Tibial artery (tissue), 4 donors: ENCODE measurements around the gene CNTNAP1.

Experiments used
- DNase-seq, 2 donors: peaks; one replicate each; pipeline ENCODE4 v3.0.0-alpha.2; 2019
- H3K27ac ChIP-seq, 2 donors: fragments of 200-600 bp; sonication (generic) in 1 of 2; 1 replicate in 1 of 2; 2 replicates in 1 of 2; pipeline ENCODE4 v1.5.1; 2018 to 2019; ENCODE audit warnings: mild to moderate bottlenecking in 1 of 2
- H3K27me3 ChIP-seq, 2 donors: fragments of 200-600 bp; sonication (generic) in 1 of 2; one replicate each; pipeline versions ENCODE4 v1.5.1 to v1.6.0; 2016 to 2019
- H3K36me3 ChIP-seq, 3 donors: fragments of 200-600 bp; sonication (generic) in 2 of 3; one replicate each; pipeline ENCODE4 v1.5.1; 2016 to 2019; ENCODE audit warnings: mild to moderate bottlenecking in 2 of 3
- H3K4me1 ChIP-seq, 4 donors: fragments of 200-600 bp; sonication (generic) in 2 of 4; 1 replicate in 3 of 4; 2 replicates in 1 of 4; pipeline ENCODE4 v1.5.1; 2016 to 2019
- H3K4me3 ChIP-seq, 2 donors: fragments of 200-600 bp; sonication (generic) in 1 of 2; 1 replicate in 1 of 2; 2 replicates in 1 of 2; pipeline ENCODE4 v1.5.1; 2018 to 2019; ENCODE audit warnings: mild to moderate bottlenecking in 2 of 2
- H3K9me3 ChIP-seq, 3 donors: fragments of 200-600 bp; sonication (generic) in 1 of 3; one replicate each; pipeline ENCODE4 v1.5.1; 2016 to 2019
- CTCF ChIP-seq, 2 experiments: fragments of 200-600 bp in 1 of 2; fragments of 450-650 bp in 1 of 2; IDR thresholded peaks; one replicate each; pipeline ENCODE4 v1.5.1; 2017 to 2019; ENCODE audit warnings: antibody characterized with exemption in 2 of 2, mild to moderate bottlenecking in 1 of 2, moderate library complexity in 1 of 2
- intact Hi-C: fragments of 100-400 bp; cut with DNase I; formaldehyde crosslinking; loops from one replicate; pipeline ENCODE4 v1.15.0; 2023; ENCODE audit warnings: low total_unique reads

CNTNAP1 gene

DNA sequence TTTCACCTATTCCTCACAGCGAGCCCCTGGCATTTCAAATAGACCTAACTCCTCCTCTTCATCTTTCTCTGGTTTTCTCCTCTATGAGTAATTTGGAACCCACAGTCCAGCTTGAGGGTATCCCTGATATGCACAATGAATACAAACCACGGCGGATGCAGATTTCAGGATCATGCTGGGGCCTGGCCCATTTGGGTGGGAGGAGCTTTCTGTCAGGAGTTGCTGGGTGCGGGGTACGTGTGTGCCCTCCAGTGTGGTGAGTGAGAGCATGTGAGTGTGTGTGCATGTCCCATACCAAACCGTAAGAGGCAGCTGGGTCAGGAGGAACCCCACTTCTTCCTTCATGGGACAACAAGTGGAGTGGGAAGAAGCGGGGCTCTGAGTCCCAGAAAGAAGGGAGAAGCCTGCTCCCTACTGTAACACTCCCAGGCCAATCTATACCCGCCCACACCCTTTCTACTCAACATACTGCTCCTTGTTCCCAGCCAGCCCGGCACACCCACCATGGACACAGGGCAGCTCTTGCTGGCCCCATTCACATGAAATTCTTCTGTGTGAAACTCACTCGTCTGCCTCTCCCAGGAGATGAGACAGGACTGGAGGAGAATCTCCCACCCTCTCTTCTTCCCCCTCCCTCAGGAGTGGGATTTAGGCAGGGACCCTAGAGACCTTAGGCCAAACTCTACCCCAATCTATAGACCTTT lies 18.4 kb downstream of the CNTNAP1 start:
- no peaks in the 10 kb centered on the region for H3K27me3 ChIP-seq
- no peak for TF ChIP-seq CTCF (IDR thresholded peaks at IDR 0.05)
- H3K27ac ChIP-seq: no peak overlapping the region
- peaks cover 68 to 100% (median 78%) of the 10 kb centered on the region in 3 donors for H3K36me3 ChIP-seq
- intact Hi-C loops: no loop called here
- no peaks in the 10 kb centered on the region for H3K9me3 ChIP-seq
- no peak overlapping the region for H3K4me3 ChIP-seq
- peaks cover 0 to 6% (median 2%) of the 10 kb centered on the region in 4 donors for H3K4me1 ChIP-seq
- DNase-seq: peak in 1 of 2 donors; percentile 29

DNA sequence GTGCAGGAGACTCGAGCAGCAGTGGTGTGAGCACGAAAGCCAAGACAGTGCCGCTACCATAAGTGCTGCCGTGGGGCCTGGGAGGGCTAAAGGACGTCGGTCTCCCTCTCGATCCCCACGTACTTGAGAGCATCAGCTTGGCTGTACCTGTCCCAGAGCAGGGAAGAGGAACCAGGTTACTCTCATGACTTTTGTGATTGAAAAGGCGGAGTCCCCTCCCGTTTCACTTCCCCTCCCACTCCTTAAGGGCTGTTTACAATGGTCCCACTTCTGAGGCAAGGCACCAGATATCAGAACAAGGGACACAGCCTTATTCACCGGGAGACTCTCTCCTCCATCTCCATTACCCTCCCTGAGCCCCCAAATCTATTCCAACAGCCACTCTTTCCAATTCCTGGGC lies 20.1 kb downstream of the CNTNAP1 start:
- no peak overlapping the region for H3K4me3 ChIP-seq
- no peaks in the 10 kb centered on the region for H3K9me3 ChIP-seq
- intact Hi-C loops: no loop called here
- no peak overlapping the region for H3K27ac ChIP-seq
- peaks cover 0 to 6% (median 2%) of the 10 kb centered on the region in 4 donors for H3K4me1 ChIP-seq
- peaks cover 71 to 100% (median 85%) of the 10 kb centered on the region in 3 donors for H3K36me3 ChIP-seq
- no peak for TF ChIP-seq CTCF (IDR thresholded peaks at IDR 0.05)
- DNase-seq: no peak
- no peaks in the 10 kb centered on the region for H3K27me3 ChIP-seq

GRCh38 chr17:42704490-42704836 lies 22.1 kb downstream of the CNTNAP1 start:
- TF ChIP-seq CTCF (IDR thresholded peaks at IDR 0.05): no peak

GRCh38 chr17:42704837-42705494 lies 22.6 kb downstream of the CNTNAP1 start:
- no peak overlapping the region for H3K27ac ChIP-seq

More at GRCh38 chr17:42704490-42704836, 22.1 kb downstream of the CNTNAP1 start:
- Histone ChIP-seq H3K27me3 (no peaks in the 10 kb centered on the region), H3K4me3 (no peak overlapping the region), H3K4me1 (no peaks in the 10 kb centered on the region), H3K9me3 (no peaks in the 10 kb centered on the region), H3K36me3 (peaks cover 92 to 100% (median 98%) of the 10 kb centered on the region in 3 donors), H3K27ac (no peak overlapping the region)
- peak in 1 of 2 donors; percentile 4 for DNase-seq
- intact Hi-C loops: no loop called here

DNA sequence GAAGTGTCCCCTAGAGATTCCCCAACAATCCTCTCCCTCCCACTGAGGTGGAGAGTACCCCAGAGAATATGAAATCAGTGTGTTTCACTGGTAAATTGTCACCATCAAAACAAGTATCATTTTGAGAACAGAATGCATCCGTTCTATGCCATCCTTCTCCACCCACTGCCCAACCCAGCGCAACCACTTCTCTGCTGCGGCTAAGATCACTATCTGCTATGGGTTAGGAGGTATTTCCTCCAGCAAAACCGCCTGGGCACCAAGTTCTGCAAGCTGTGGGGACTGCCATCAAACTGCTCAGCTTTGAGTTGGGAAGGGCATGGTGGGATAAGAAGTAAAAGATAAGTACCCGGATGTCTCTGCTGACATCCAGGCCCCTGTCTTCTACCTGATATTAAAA lies 24.4 kb downstream of the CNTNAP1 start:
- no peak overlapping the region for H3K27ac ChIP-seq
- peaks cover 98 to 100% (median 100%) of the 10 kb centered on the region in 3 donors for H3K36me3 ChIP-seq
- no peak overlapping the region for H3K4me3 ChIP-seq
- intact Hi-C loops: no loop called here
- no peaks in the 10 kb centered on the region for H3K4me1 ChIP-seq
- no peaks in the 10 kb centered on the region for H3K27me3 ChIP-seq
- H3K9me3 ChIP-seq: no peaks in the 10 kb centered on the region
- DNase-seq: peak in 1 of 2 donors; percentile 1
- TF ChIP-seq CTCF (IDR thresholded peaks at IDR 0.05): no peak

More at GRCh38 chr17:42704837-42705494, 22.6 kb downstream of the CNTNAP1 start:
- intact Hi-C loops: no loop called here
- H3K4me1 ChIP-seq: no peaks in the 10 kb centered on the region
- no peaks in the 10 kb centered on the region for H3K9me3 ChIP-seq
- no peak for TF ChIP-seq CTCF (IDR thresholded peaks at IDR 0.05)
- no peak overlapping the region for H3K4me3 ChIP-seq
- no peaks in the 10 kb centered on the region for H3K27me3 ChIP-seq
- DNase-seq: peak in 1 of 2 donors; percentile 23
- H3K36me3 ChIP-seq: peaks cover 96 to 100% (median 100%) of the 10 kb centered on the region in 3 donors
